HL-60 (cell line): ENCODE results near the gene DOCK1.

Experiments
- DNase-seq, 2 experiments: peaks; one replicate each; pipeline ENCODE4 v3.0.0-alpha.2; 2010 to 2020; ENCODE audit warnings: low read depth in 1 of 2, low spot score in 1 of 2
- H3K27ac ChIP-seq: fragments of 250-450 bp; sonication (Bioruptor Pico); replicated peaks from 2 replicates; pipeline ENCODE4 v1.5.1; 2020; ENCODE audit warnings: mild to moderate bottlenecking, moderate library complexity
- H3K27me3 ChIP-seq: fragments of 250-450 bp; sonication (Bioruptor Pico); 2 replicates; pipeline ENCODE4 v1.5.1; 2021; ENCODE audit warnings: mild to moderate bottlenecking, moderate library complexity; ENCODE audit not compliant: insufficient read depth, poor library complexity, severe bottlenecking
- H3K4me3 ChIP-seq: replicated peaks from 2 replicates; pipeline ENCODE4 v1.5.1; 2011; ENCODE audit warnings: mild to moderate bottlenecking, control low read depth, low read length; ENCODE audit not compliant: insufficient read depth
- CTCF ChIP-seq: IDR thresholded peaks from one replicate; pipeline ENCODE4 v1.5.1; 2011; ENCODE audit warnings: low read length, control low read depth, inconsistent platforms; ENCODE audit not compliant: insufficient read depth
- GABPA ChIP-seq: IDR thresholded peaks from 2 replicates; pipeline ENCODE4 v1.6.1; 2012; ENCODE audit warnings: low read depth
- POLR2AphosphoS5 ChIP-seq: IDR thresholded peaks from 2 replicates; pipeline ENCODE4 v1.6.1; 2012; ENCODE audit warnings: low read depth
- REST ChIP-seq: IDR thresholded peaks from 2 replicates; pipeline ENCODE4 v1.6.1; 2012; ENCODE audit warnings: low read depth; ENCODE audit not compliant: insufficient replicate concordance
- SPI1 ChIP-seq: IDR thresholded peaks from 2 replicates; pipeline ENCODE4 v1.6.1; 2012; ENCODE audit warnings: low read depth, mild to moderate bottlenecking, borderline replicate concordance

DOCK1 gene

GRCh38 chr10:126876456-126876855 lies 28.8 kb upstream of the DOCK1 start:
- Histone ChIP-seq H3K27me3 (no peaks in the 10 kb centered on the region), H3K4me3 (no peak overlapping the region), H3K27ac (no peak overlapping the region)
- no peak for TF ChIP-seq REST
- TF ChIP-seq CTCF = no peak
- TF ChIP-seq SPI1 = no peak
- TF ChIP-seq POLR2AphosphoS5 = no peak
- no peak for TF ChIP-seq GABPA
- DNase-seq = no peak

- Histone ChIP-seq H3K4me3 (no peak overlapping the region), H3K27me3 (no peaks in the 10 kb centered on the region), H3K27ac (no peak overlapping the region)
- no peak for DNase-seq
- TF ChIP-seq SPI1 (no peak), GABPA (no peak), REST (no peak), CTCF (no peak), POLR2AphosphoS5 (no peak)
These were observed 27.8 kb upstream of the DOCK1 start for GRCh38 chr10:126877390-126877789.

GRCh38 chr10:126878594-126878993 lies 26.6 kb upstream of the DOCK1 start:
- DNase-seq = no peak
- Histone ChIP-seq H3K4me3 (no peak overlapping the region), H3K27ac (no peak overlapping the region), H3K27me3 (no peaks in the 10 kb centered on the region)
- TF ChIP-seq GABPA = no peak
- no peak for TF ChIP-seq POLR2AphosphoS5
- no peak for TF ChIP-seq SPI1
- TF ChIP-seq REST = no peak
- TF ChIP-seq CTCF = no peak
